Psoas muscle (tissue), 8 donors: ENCODE results near the gene NMNAT3. TPM values are rescaled to one million over a fixed set of nuclear protein-coding genes. Genes with fewer than 3 reads are reported as not detected.

Source experiments
- ATAC-seq, 4 donors: fragments of 200-7000 bp; cut with Tn5 transposase; one replicate each; pipeline ENCODE4 v1.9.1; 2020; ENCODE audit warnings: moderate library complexity in 3 of 4, mild to moderate bottlenecking in 2 of 4
- DNase-seq, 2 donors: peaks; one replicate each; pipeline ENCODE4 v3.0.0-alpha.2; 2020
- H3K27ac ChIP-seq: fragments of 200-600 bp; one replicate; pipeline ENCODE4 v1.8.0; 2022
- H3K27me3 ChIP-seq, 3 donors: fragments of 200-600 bp in 1 of 3; one replicate each; pipeline versions ENCODE4 v1.6.1 to v1.8.0; 2013 to 2022; ENCODE audit warnings: low read length in 2 of 3, mild to moderate bottlenecking in 2 of 3, moderate library complexity in 1 of 3; ENCODE audit not compliant: insufficient read depth in 3 of 3
- H3K36me3 ChIP-seq, 2 donors: fragments of 200-600 bp in 1 of 2; one replicate each; pipeline versions ENCODE4 v1.6.1 to v1.8.0; 2013 to 2022; ENCODE audit warnings: low read depth in 1 of 2, mild to moderate bottlenecking in 1 of 2, moderate library complexity in 1 of 2; ENCODE audit not compliant: insufficient read depth in 1 of 2
- H3K4me1 ChIP-seq: fragments of 200-600 bp; one replicate; pipeline ENCODE4 v1.8.0; 2022
- H3K4me3 ChIP-seq: fragments of 200-600 bp; one replicate; pipeline ENCODE4 v1.8.0; 2022; ENCODE audit warnings: mild to moderate bottlenecking
- H3K9me3 ChIP-seq: fragments of 200-600 bp; one replicate; pipeline ENCODE4 v1.8.0; 2022
- CTCF ChIP-seq: fragments of 200-600 bp; IDR thresholded peaks from one replicate; pipeline ENCODE4 v1.8.0; 2022; ENCODE audit warnings: antibody characterized with exemption
- WGBS, 3 donors: extraction: QIAGEN DNeasy Blood & Tissue Kit; methylation state at CpG; one replicate each; pipeline versions ENCODE4 v1.1.6 to v1.1.7; 2013; 5-methylcytosine and 5-hydroxymethylcytosine counted together
- intact Hi-C, 2 donors: fragments of 100-400 bp; cut with DNase I; formaldehyde crosslinking; loops; one replicate each; pipeline versions ENCODE4 v1.11.0 to v1.14.2; 2022
- polyA plus RNA-seq, 3 donors: library from polyadenylated mRNA; stranded (reverse); fragments of 200-250 nt; gene quantifications; one replicate each; pipeline ENCODE4 v1.2.3, GENCODE V29; 2013
- total RNA-seq, 4 donors: library from RNA; stranded (reverse); fragmentation: NEBNext Ultra II Directional in 2 of 4; extraction: Animal tissue kit (Norgen Biotek cat#: 25700) in 2 of 4; gene quantifications; one replicate each; pipeline versions ENCODE4 v1.2.1 to v1.2.4, GENCODE V29; 2021 to 2023
- donor health status: healthy with polysubstance abuse.
- donor health status: DM: no; HTN: no; CAD: no; lungs with moderate emphysema.
- donor health status: Bipolar disorder and iron deficiency.
- donor health status: healthy.
- donor health status: DM: yes; HTN: yes; CAD: no.
- donor health status: DM: no; HTN: no; CAD: no.
- donor health status: DM: no; HTN: no; CAD: no.
- donor health status: DM: yes; HTN: yes; CAD: no.

NMNAT3 gene
- total and polyA plus RNA-seq, 7 donors: 6.0 to 14.2 (median 8.9) TPM

- ATAC-seq (no peak), DNase-seq (no peak)
- Histone ChIP-seq H3K4me1 (no peaks in the 10 kb centered on the region), H3K36me3 (no peaks in the 10 kb centered on the region), H3K27me3 (no peaks in the 10 kb centered on the region), H3K4me3 (no peak overlapping the region), H3K9me3 (no peaks in the 10 kb centered on the region), H3K27ac (no peak overlapping the region)
- intact Hi-C loops: no loop called here
- 92 to 99% (median 94%) methylated on average over 3 of the region's 3 CpGs for WGBS, 3 donors
- TF ChIP-seq CTCF: no peak
Observed at GRCh38 chr3:139608108-139608380, 69.7 kb downstream of the NMNAT3 start.

GRCh38 chr3:139607257-139608107, 70.3 kb downstream of the NMNAT3 start:
- Histone ChIP-seq H3K36me3 (no peaks in the 10 kb centered on the region), H3K27ac (no peak overlapping the region), H3K27me3 (no peaks in the 10 kb centered on the region), H3K9me3 (no peaks in the 10 kb centered on the region), H3K4me3 (no peak overlapping the region), H3K4me1 (no peaks in the 10 kb centered on the region)
- 93 to 100% (median 95%) methylated on average over 2 of the region's 2 CpGs for WGBS, 3 donors
- ATAC-seq (no peak), DNase-seq (no peak)
- intact Hi-C loops: no loop called here
- no peak for TF ChIP-seq CTCF

GRCh38 chr3:139602003-139602402, 75.8 kb downstream of the NMNAT3 start:
- Histone ChIP-seq H3K4me1 (no peaks in the 10 kb centered on the region), H3K27ac (no peak overlapping the region), H3K27me3 (no peaks in the 10 kb centered on the region), H3K4me3 (no peak overlapping the region), H3K36me3 (no peaks in the 10 kb centered on the region), H3K9me3 (no peaks in the 10 kb centered on the region)
- 39 to 77% (median 60%) methylated on average over 1 of the region's 1 CpG for WGBS, 3 donors
- ATAC-seq (no peak), DNase-seq (no peak)
- no peak for TF ChIP-seq CTCF
- intact Hi-C loops: no loop called here

- DNase-seq (no peak), ATAC-seq (no peak)
- intact Hi-C loops: no loop called here
- H3K36me3 ChIP-seq: no peaks in the 10 kb centered on the region
- no peak for TF ChIP-seq CTCF
- no peaks in the 10 kb centered on the region for H3K27me3 ChIP-seq
- H3K4me1 ChIP-seq: no peaks in the 10 kb centered on the region
- no peak overlapping the region for H3K27ac ChIP-seq
- no peaks in the 10 kb centered on the region for H3K9me3 ChIP-seq
- WGBS, 3 donors: 82 to 91% (median 83%) methylated on average over 5 of the region's 5 CpGs
- no peak overlapping the region for H3K4me3 ChIP-seq
Observed at GRCh38 chr3:139601191-139601961, 76.4 kb downstream of the NMNAT3 start.
